ENCODE results near the gene TMEM126A. TPM values are rescaled to one million over a fixed set of nuclear protein-coding genes. Genes with fewer than 3 reads are reported as not detected.
"Not testable (repeated sequence)": the region's sequence is repeated elsewhere in the genome, so short reads cannot be mapped to it uniquely, and the experiment has no call there.

The TMEM126A gene
- polyA plus RNA-seq, 6 donors from 2014 or later = 35.8 to 74.6 (median 68.9) TPM

GRCh38 chr11:85663753-85664614, 16.2 kb downstream of the TMEM126A start:
- no peaks in the 10 kb centered on the region for H3K9me3 Mint-ChIP-seq
- peaks cover 12% of the 10 kb centered on the region in 2 donors for H3K36me3 Mint-ChIP-seq
- ATAC-seq (ENCODE audit: low read depth in 2 of 2) = peak; percentile 79
- peaks cover 33 to 45% (median 45%) of the 10 kb centered on the region in 3 donors for H3K4me1 Mint-ChIP-seq
- H3K27ac Mint-ChIP-seq = peak overlapping the region; percentile 98 to 100 (median 99)
- H3K4me3 Mint-ChIP-seq = peak overlapping the region; percentile 93 to 100 (median 99)
- DNase-seq = peak; percentile 87
- H3K27me3 Mint-ChIP-seq = no peaks in the 10 kb centered on the region

GRCh38 chr11:85664615-85665481, 17.1 kb downstream of the TMEM126A start, which contains the start of gene CREBZF:
CREBZF (minus strand) TSS chr11:85665129; CDS start chr11:85664875, 254 bp downstream.
- no peaks in the 10 kb centered on the region for H3K27me3 Mint-ChIP-seq

DNA sequence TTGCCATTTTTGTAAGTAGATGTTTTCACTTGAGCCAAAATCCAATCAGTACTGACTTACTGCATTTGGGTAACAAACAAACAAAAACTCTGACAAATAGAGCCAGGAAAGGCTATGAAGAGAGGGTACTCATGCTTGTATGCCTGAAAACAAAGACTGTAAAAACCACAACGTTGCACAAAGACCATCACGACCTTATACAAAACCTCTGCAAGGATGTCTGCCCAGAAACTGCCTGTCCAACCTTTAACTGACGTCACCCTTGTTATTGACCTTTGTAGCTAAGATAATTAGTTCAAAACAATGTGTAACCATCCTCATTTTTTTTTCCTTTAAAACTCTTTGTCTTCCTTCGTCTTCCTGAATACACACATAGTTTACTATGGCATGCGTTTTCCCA, 18.0 kb downstream of the TMEM126A start:
- peak overlapping the region in 2 of 6 donors; percentile 73 to 99 for H3K27ac Mint-ChIP-seq
- H3K4me1 Mint-ChIP-seq = peaks cover 22 to 32% (median 28%) of the 10 kb centered on the region in 3 donors
- no peaks in the 10 kb centered on the region for H3K9me3 Mint-ChIP-seq
- no peak for DNase-seq
- H3K4me3 Mint-ChIP-seq = peak overlapping the region in 6 of 8 donors; percentile 31 to 99 (median 58)
- no peaks in the 10 kb centered on the region for H3K27me3 Mint-ChIP-seq
- ATAC-seq (ENCODE audit: low read depth in 2 of 2) = no peak
- H3K36me3 Mint-ChIP-seq = no peaks in the 10 kb centered on the region

More at GRCh38 chr11:85664615-85665481, 17.1 kb downstream of the TMEM126A start, which contains the start of gene CREBZF:
- H3K27ac Mint-ChIP-seq = peak within 1 kb of the TSS; percentile 98 to 100 (median 99)
- peaks cover 29 to 41% (median 36%) of the 10 kb centered on the region in 3 donors for H3K4me1 Mint-ChIP-seq
- ATAC-seq (ENCODE audit: low read depth in 2 of 2) (peak; percentile 81 to 83), DNase-seq (peak; percentile 91)
- peak within 1 kb of the TSS; percentile 93 to 100 (median 99) for H3K4me3 Mint-ChIP-seq
- H3K36me3 Mint-ChIP-seq = peaks cover 7 to 8% of the 10 kb centered on the region in 2 donors
- H3K9me3 Mint-ChIP-seq = no peaks in the 10 kb centered on the region

GRCh38 chr11:85666687-85667086, 18.9 kb downstream of the TMEM126A start:
- Mint-ChIP-seq H3K9me3 (no peaks in the 10 kb centered on the region), H3K4me1 (peaks cover 19 to 24% (median 22%) of the 10 kb centered on the region in 3 donors), H3K27ac (no peak overlapping the region), H3K27me3 (peaks cover 0 to 6% (median 0%) of the 10 kb centered on the region in 3 donors), H3K4me3 (peak overlapping the region in 1 of 8 donors; percentile 97), H3K36me3 (no peaks in the 10 kb centered on the region)
- DNase-seq = no peak
- ATAC-seq (ENCODE audit: low read depth in 2 of 2) = no peak

- H3K27ac Mint-ChIP-seq = no peak overlapping the region
- peak overlapping the region in 1 of 8 donors; percentile 33 for H3K4me3 Mint-ChIP-seq
- H3K4me1 Mint-ChIP-seq = peaks cover 14 to 18% (median 16%) of the 10 kb centered on the region in 3 donors
- no peak for DNase-seq
- peaks cover 0 to 5% (median 0%) of the 10 kb centered on the region in 7 donors for H3K9me3 Mint-ChIP-seq
- peaks cover 0 to 7% (median 7%) of the 10 kb centered on the region in 3 donors for H3K27me3 Mint-ChIP-seq
- no peak for ATAC-seq (ENCODE audit: low read depth in 2 of 2)
- no peaks in the 10 kb centered on the region for H3K36me3 Mint-ChIP-seq
Measured at GRCh38 chr11:85668157-85668556, 20.4 kb downstream of the TMEM126A start.

GRCh38 chr11:85670949-85671663, 23.3 kb downstream of the TMEM126A start:
- H3K9me3 Mint-ChIP-seq; H3K36me3 Mint-ChIP-seq; H3K4me3 Mint-ChIP-seq; H3K4me1 Mint-ChIP-seq; DNase-seq; ATAC-seq (ENCODE audit: low read depth in 2 of 2): not testable (repeated sequence)
- H3K27me3 Mint-ChIP-seq = peaks cover 7 to 21% (median 17%) of the 10 kb centered on the region in 3 donors
- peak overlapping the region in 1 of 6 donors; percentile 22 for H3K27ac Mint-ChIP-seq

DNA sequence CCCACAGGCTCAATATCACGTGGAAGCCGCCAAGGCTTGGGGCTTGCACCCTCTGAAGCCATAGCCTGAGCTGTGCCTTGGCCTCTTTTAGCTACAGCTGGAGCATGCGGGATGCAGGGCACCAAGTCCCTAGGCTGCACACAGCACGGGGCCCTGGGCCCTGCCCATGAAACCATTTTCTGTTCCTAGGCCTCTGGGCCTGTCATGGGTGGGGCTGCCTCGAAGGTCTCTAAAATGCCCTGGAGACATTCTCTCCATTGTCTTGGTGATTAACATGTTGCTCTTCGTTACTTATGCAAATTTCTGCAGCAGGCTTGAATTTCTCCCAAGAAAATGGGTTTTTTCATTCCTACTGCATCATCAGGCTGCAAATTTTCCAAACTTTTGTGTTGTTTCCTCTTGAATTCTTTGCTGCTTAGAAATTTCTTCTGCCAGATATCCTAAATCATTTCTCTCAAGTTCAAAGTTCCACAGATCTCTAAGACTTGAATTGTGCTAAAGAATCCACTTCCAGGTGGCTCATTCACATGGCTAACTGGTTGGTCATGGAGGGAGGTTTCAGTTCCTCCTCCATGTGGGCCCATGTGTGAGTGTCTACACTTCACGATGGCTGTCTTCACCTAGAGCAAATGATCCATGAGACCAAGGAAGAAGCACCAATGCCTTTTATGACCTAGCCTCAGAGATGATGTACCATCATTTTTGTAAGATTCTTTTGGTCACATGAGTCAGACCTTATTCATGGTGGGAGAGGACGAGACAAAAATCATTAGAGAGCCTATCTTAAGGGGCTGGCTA, 24.5 kb downstream of the TMEM126A start:
- DNase-seq = no peak

DNA sequence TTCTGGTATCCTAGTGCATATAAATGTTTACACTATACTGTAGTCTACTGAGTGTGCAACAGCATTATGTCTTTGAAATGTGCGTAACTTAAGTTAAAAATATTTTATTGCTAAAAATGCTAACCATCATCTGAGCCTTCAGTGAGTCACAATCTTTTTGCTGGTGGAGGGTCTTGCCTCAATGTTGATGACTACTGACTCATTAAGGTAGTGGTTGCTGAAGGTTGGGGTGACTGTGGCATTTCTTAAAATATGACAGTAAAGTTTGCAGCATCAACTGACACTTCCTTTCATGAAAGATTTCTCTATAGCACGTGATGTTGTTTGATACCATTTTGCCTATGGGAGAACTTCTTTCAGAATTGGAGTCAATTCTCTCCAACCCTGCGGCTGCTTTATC, 25.6 kb downstream of the TMEM126A start:
- H3K4me1 Mint-ChIP-seq = peaks cover 0 to 5% (median 0%) of the 10 kb centered on the region in 3 donors
- no peak for DNase-seq
- H3K9me3 Mint-ChIP-seq = peaks cover 0 to 6% (median 5%) of the 10 kb centered on the region in 7 donors
- H3K4me3 Mint-ChIP-seq = no peak overlapping the region
- H3K27ac Mint-ChIP-seq = no peak overlapping the region
- H3K36me3 Mint-ChIP-seq = no peaks in the 10 kb centered on the region
- peaks cover 7 to 21% (median 17%) of the 10 kb centered on the region in 3 donors for H3K27me3 Mint-ChIP-seq
- no peak for ATAC-seq (ENCODE audit: low read depth in 2 of 2)

More for the DNA sequence above, 24.5 kb downstream of the TMEM126A start:
- H3K9me3 Mint-ChIP-seq = peaks cover 0 to 6% (median 5%) of the 10 kb centered on the region in 7 donors
- no peaks in the 10 kb centered on the region for H3K36me3 Mint-ChIP-seq
- ATAC-seq (ENCODE audit: low read depth in 2 of 2) = peak in 1 of 2 donors; percentile 34
- no peak overlapping the region for H3K4me3 Mint-ChIP-seq
- no peak overlapping the region for H3K27ac Mint-ChIP-seq
- H3K27me3 Mint-ChIP-seq = peaks cover 7 to 21% (median 17%) of the 10 kb centered on the region in 3 donors
- peaks cover 0 to 5% (median 0%) of the 10 kb centered on the region in 3 donors for H3K4me1 Mint-ChIP-seq

DNA sequence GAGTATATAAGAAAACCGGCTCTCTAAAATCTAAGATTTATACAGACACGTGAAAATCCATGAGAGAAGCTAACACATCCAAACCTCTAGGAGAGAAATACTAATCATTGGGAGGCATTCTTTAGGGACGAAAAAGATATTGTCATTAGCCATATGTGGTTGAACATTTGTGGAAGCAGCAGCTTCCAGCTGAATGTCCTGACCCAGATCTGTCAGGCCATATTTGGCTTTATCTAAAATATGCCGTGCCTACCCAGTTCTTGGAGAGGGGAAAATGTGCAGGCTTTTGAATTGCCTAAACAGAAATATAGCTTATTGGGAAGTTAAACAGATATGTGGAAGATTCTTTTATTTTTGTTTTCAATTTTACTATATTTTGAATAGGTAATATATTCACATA, 31.8 kb downstream of the TMEM126A start:
- Mint-ChIP-seq H3K9me3 (no peaks in the 10 kb centered on the region), H3K27ac (no peak overlapping the region), H3K27me3 (peaks cover 0 to 12% (median 11%) of the 10 kb centered on the region in 3 donors), H3K4me3 (no peak overlapping the region), H3K36me3 (no peaks in the 10 kb centered on the region), H3K4me1 (peaks cover 11 to 16% (median 16%) of the 10 kb centered on the region in 3 donors)
- ATAC-seq (ENCODE audit: low read depth in 2 of 2) (no peak), DNase-seq (no peak)

GRCh38 chr11:85680897-85681296, 33.1 kb downstream of the TMEM126A start:
- ATAC-seq (ENCODE audit: low read depth in 2 of 2) (no peak), DNase-seq (no peak)
- H3K4me1 Mint-ChIP-seq = peaks cover 11 to 16% (median 16%) of the 10 kb centered on the region in 3 donors
- H3K4me3 Mint-ChIP-seq = peak overlapping the region in 2 of 8 donors; percentile 67 to 68
- peaks cover 0 to 4% (median 0%) of the 10 kb centered on the region in 3 donors for H3K27me3 Mint-ChIP-seq
- no peak overlapping the region for H3K27ac Mint-ChIP-seq
- no peaks in the 10 kb centered on the region for H3K9me3 Mint-ChIP-seq
- no peaks in the 10 kb centered on the region for H3K36me3 Mint-ChIP-seq

DNA sequence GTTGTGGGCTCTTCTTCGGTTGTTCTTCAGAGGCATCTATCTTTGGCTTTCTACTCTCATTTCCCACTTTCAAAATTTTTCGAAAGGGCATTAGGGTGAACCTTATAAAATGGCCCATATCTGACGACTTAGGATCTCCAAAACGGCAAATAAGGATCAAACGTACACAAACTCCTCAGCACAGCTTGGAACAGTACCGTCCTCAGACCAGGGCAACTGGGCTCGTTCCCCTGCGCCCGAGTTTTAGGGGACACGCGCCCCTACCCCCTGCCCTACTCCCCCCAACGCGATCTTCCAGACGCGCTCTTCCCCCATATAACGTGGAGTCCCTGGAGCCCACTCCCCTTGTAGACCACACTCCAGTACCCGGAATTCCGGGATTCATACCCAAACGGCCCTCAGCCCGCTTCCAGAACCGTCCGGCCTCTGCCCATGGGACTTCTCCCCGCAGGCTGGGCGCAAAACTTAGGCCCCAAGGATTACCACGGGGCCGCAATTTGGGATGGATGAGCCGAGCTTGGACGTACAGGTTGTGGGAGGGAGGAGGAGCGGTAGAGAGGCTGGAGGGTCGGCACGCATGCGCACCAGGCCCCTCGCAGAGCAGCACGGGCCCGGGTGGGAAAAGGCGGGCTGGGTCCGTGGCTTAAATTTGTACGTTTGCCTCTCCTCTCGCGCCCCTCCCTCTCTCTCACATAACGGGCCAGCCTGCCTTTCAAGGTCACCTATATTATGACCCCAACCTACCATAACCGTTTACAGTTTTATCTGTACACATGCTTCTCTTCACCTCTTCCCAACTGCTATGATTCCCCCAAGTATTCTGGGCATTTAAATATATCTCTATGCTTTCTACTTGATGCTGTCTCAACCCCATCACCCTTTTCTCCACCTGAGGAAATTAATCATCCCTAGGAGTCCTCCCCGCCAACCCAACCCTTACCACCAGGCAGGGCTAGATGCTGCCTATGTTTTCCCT, 34.9 kb downstream of the TMEM126A start:
- ATAC-seq (ENCODE audit: low read depth in 2 of 2) = peak; percentile 89 to 92
- H3K27me3 Mint-ChIP-seq = peaks cover 0 to 7% (median 0%) of the 10 kb centered on the region in 3 donors
- no peaks in the 10 kb centered on the region for H3K36me3 Mint-ChIP-seq
- H3K9me3 Mint-ChIP-seq = no peaks in the 10 kb centered on the region
- DNase-seq = peak; percentile 46
- peak overlapping the region; percentile 77 to 95 (median 90) for H3K4me3 Mint-ChIP-seq
- H3K4me1 Mint-ChIP-seq = peaks cover 11 to 16% (median 16%) of the 10 kb centered on the region in 3 donors
- peak overlapping the region; percentile 8 to 96 (median 82) for H3K27ac Mint-ChIP-seq

Measured in naive B cell (primary cell).